Endodermal cell (in vitro differentiated cells): ENCODE measurements around the gene EPB41L3. TPM values are rescaled to one million over a fixed set of nuclear protein-coding genes. Genes with fewer than 3 reads are reported as not detected.

Experiments
- DNase-seq: peaks from one replicate; pipeline ENCODE4 v3.0.0-alpha.2; 2017
- H3K27ac ChIP-seq: 2 replicates; pipeline ENCODE4 v1.5.1; 2013; ENCODE audit warnings: mild to moderate bottlenecking, low read depth, low read length, moderate library complexity
- H3K27me3 ChIP-seq: 2 replicates; pipeline ENCODE4 v1.6.1; 2013; ENCODE audit warnings: mild to moderate bottlenecking, low read length, moderate library complexity; ENCODE audit not compliant: insufficient read depth, control insufficient read depth, poor library complexity, severe bottlenecking
- H3K36me3 ChIP-seq: 2 replicates; pipeline ENCODE4 v1.7.0; 2013; ENCODE audit warnings: mild to moderate bottlenecking, low read length, moderate library complexity; ENCODE audit not compliant: control insufficient read depth, insufficient read depth
- H3K4me1 ChIP-seq: one replicate; pipeline ENCODE4 v1.7.0; 2013; ENCODE audit warnings: low read length; ENCODE audit not compliant: control insufficient read depth, insufficient read depth
- H3K4me3 ChIP-seq: 2 replicates; pipeline ENCODE4 v1.5.1; 2013; ENCODE audit warnings: mild to moderate bottlenecking, low read length, moderate library complexity
- H3K9ac ChIP-seq: 2 replicates; pipeline ENCODE4 v1.6.1; 2013; ENCODE audit warnings: mild to moderate bottlenecking, low read length, moderate library complexity; ENCODE audit not compliant: poor library complexity, severe bottlenecking; ENCODE audit errors: extremely low read depth
- H3K9me3 ChIP-seq: 2 replicates; pipeline ENCODE4 v1.6.1; 2013; ENCODE audit warnings: mild to moderate bottlenecking, low read length, moderate library complexity; ENCODE audit not compliant: control insufficient read depth
- H3K27ac Mint-ChIP-seq: 2 replicates; pipeline ENCODE4 v1.8.0; 2020; ENCODE audit warnings: mixed read lengths
- H3K27me3 Mint-ChIP-seq: 2 replicates; pipeline ENCODE4 v1.8.0; 2021; ENCODE audit warnings: mild to moderate bottlenecking, mixed read lengths; ENCODE audit not compliant: insufficient read depth
- H3K36me3 Mint-ChIP-seq: 2 replicates; pipeline ENCODE4 v1.8.0; 2020; ENCODE audit warnings: low read depth, mixed read lengths
- H3K4me1 Mint-ChIP-seq: 2 replicates; pipeline ENCODE4 v1.8.0; 2020; ENCODE audit warnings: mixed read lengths
- H3K4me3 Mint-ChIP-seq: 2 replicates; pipeline ENCODE4 v1.8.0; 2020; ENCODE audit warnings: mild to moderate bottlenecking, moderate library complexity, mixed read lengths
- H3K9me3 Mint-ChIP-seq: 2 replicates; pipeline ENCODE4 v1.8.0; 2020; ENCODE audit warnings: mild to moderate bottlenecking, mixed read lengths
- CTCF ChIP-seq: fragments of 200-600 bp; sonication (generic); conservative IDR thresholded peaks from 2 replicates; pipeline ENCODE4 v1.5.0; 2021; ENCODE audit warnings: antibody characterized with exemption, mild to moderate bottlenecking
- WGBS, 2 experiments: methylation state at CpG; one replicate each; pipeline versions ENCODE4 v1.1.5 to v1.1.7; 2013; ENCODE audit warnings: missing lambda C conversion rate in 2 of 2, mixed read lengths in 1 of 2; ENCODE audit not compliant: insufficient coverage in 1 of 2, insufficient read length in 1 of 2; 5-methylcytosine and 5-hydroxymethylcytosine counted together
- total RNA-seq, 2 donors: library from RNA; stranded (reverse); fragmentation: NEBNext Ultra II Directional in 1 of 2; extraction: Animal tissue kit (Norgen Biotek cat#: 25700) in 1 of 2; gene quantifications; 2 replicates in 1 of 2; 3 replicates in 1 of 2; pipeline ENCODE4 v1.2.1, GENCODE V29; 2021

Gene EPB41L3
- total RNA-seq, 2 donors from 2014 or later: 49.3 to 51.6 TPM

- Histone ChIP-seq H3K27me3 (no peaks in the 10 kb centered on the region), H3K4me1 (no peaks in the 10 kb centered on the region), H3K9ac (no peak overlapping the region), H3K27ac (no peak overlapping the region), H3K36me3 (no peaks in the 10 kb centered on the region), H3K9me3 (no peaks in the 10 kb centered on the region), H3K4me3 (no peak overlapping the region)
- Mint-ChIP-seq H3K4me1 (peaks cover 8% of the 10 kb centered on the region), H3K9me3 (no peaks in the 10 kb centered on the region), H3K27ac (no peak overlapping the region), H3K4me3 (no peak overlapping the region), H3K27me3 (no peaks in the 10 kb centered on the region), H3K36me3 (peaks cover 10% of the 10 kb centered on the region)
- 81 to 93% methylated on average over 4 to 7 of the region's 7 CpGs for WGBS, 2 experiments
- TF ChIP-seq CTCF: no peak
- DNase-seq: no peak
Measured at GRCh38 chr18:5430131-5430530, 113.7 kb downstream of the EPB41L3 start.

- WGBS, 2 experiments: 99% methylated on average over 6 of the region's 7 CpGs; no CpG with 5 or more reads in 1 of the 2 experiments
- peaks cover 10% of the 10 kb centered on the region for H3K36me3 Mint-ChIP-seq
Measured at GRCh38 chr18:5429681-5430080, 114.1 kb downstream of the EPB41L3 start.

GRCh38 chr18:5425721-5426120 lies 118.1 kb downstream of the EPB41L3 start:
- no peak for DNase-seq
- WGBS, 2 experiments: 83 to 100% methylated on average over 2 of the region's 2 CpGs
- H3K36me3 Mint-ChIP-seq: peaks cover 12% of the 10 kb centered on the region

More at GRCh38 chr18:5429681-5430080, 114.1 kb downstream of the EPB41L3 start:
- no peaks in the 10 kb centered on the region for H3K36me3 ChIP-seq
- no peak overlapping the region for H3K27ac ChIP-seq
- no peaks in the 10 kb centered on the region for H3K4me1 ChIP-seq
- H3K27me3 ChIP-seq: no peaks in the 10 kb centered on the region
- H3K27me3 Mint-ChIP-seq: no peaks in the 10 kb centered on the region
- no peak for DNase-seq
- H3K4me3 ChIP-seq: no peak overlapping the region
- no peak overlapping the region for H3K4me3 Mint-ChIP-seq
- TF ChIP-seq CTCF: no peak
- H3K9me3 ChIP-seq: no peaks in the 10 kb centered on the region
- H3K9ac ChIP-seq: no peak overlapping the region
- H3K4me1 Mint-ChIP-seq: peaks cover 8% of the 10 kb centered on the region
- no peaks in the 10 kb centered on the region for H3K9me3 Mint-ChIP-seq
- no peak overlapping the region for H3K27ac Mint-ChIP-seq

More at GRCh38 chr18:5425721-5426120, 118.1 kb downstream of the EPB41L3 start:
- no peak overlapping the region for H3K4me3 Mint-ChIP-seq
- no peaks in the 10 kb centered on the region for H3K9me3 ChIP-seq
- H3K9ac ChIP-seq: no peak overlapping the region
- no peak overlapping the region for H3K27ac Mint-ChIP-seq
- H3K27ac ChIP-seq: no peak overlapping the region
- H3K4me1 Mint-ChIP-seq: peaks cover 3% of the 10 kb centered on the region
- H3K36me3 ChIP-seq: peaks cover 7% of the 10 kb centered on the region
- no peaks in the 10 kb centered on the region for H3K27me3 ChIP-seq
- no peaks in the 10 kb centered on the region for H3K9me3 Mint-ChIP-seq
- no peak overlapping the region for H3K4me3 ChIP-seq
- no peaks in the 10 kb centered on the region for H3K4me1 ChIP-seq
- TF ChIP-seq CTCF: no peak
- H3K27me3 Mint-ChIP-seq: no peaks in the 10 kb centered on the region
